Measurements from ENCODE around the gene IL1RAPL2. TPM values are rescaled to one million over a fixed set of nuclear protein-coding genes. Genes with fewer than 3 reads are reported as not detected.

Gene IL1RAPL2
- total and polyA plus RNA-seq, 2 donors (not counting 1 experiment from before 2014, with no cell fraction given), result not detected

DNA sequence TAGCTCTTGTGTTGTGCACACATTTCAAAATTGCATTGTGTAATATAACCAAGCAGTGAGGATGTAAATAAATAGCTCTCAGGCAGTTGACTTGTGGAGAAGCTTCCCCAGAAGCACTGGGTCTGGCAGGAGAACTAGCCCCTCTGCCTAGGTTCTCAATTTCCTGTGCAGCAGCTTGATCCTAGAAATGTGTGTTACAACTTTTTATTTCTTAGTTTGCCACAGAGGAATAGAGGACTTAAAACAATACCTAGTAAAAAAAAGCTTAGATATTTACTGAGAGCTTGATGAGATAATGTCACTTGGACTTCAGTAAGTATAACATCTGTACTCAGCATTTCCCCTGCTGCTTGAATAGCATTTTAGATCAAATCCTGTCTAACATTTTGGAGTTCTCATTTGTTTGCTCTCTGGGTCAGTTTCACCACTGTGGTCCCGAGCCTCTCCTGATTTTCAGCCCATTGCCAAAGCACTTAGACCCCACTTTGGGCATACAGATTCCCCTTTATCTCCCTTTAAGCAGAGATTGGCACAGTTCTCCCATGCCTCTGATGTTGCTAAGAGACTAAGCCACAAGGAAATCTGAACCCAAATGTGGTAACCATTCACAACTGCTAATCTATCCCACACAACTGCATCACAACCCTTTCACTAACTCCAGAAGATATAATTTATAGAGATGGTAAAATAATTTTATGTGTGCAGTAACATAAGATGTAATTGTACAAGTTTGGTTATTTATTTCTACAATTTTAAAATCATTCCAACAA is 1158.2 kb downstream of the IL1RAPL2 start:
- TF ChIP-seq EZH2 (IDR thresholded peaks at IDR 0.05; ENCODE audit: borderline replicate concordance, insufficient read depth, low read depth, low read length, poor library complexity, severe bottlenecking), result no peak
- TF ChIP-seq, protein P1, sequence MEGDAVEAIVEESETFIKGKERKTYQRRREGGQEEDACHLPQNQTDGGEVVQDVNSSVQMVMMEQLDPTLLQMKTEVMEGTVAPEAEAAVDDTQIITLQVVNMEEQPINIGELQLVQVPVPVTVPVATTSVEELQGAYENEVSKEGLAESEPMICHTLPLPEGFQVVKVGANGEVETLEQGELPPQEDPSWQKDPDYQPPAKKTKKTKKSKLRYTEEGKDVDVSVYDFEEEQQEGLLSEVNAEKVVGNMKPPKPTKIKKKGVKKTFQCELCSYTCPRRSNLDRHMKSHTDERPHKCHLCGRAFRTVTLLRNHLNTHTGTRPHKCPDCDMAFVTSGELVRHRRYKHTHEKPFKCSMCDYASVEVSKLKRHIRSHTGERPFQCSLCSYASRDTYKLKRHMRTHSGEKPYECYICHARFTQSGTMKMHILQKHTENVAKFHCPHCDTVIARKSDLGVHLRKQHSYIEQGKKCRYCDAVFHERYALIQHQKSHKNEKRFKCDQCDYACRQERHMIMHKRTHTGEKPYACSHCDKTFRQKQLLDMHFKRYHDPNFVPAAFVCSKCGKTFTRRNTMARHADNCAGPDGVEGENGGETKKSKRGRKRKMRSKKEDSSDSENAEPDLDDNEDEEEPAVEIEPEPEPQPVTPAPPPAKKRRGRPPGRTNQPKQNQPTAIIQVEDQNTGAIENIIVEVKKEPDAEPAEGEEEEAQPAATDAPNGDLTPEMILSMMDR (IDR thresholded peaks at IDR 0.05), result no peak
- Histone ChIP-seq H4K20me1 (ENCODE audit: control insufficient read depth, insufficient read depth, low read length, poor library complexity, severe bottlenecking) (no peaks in the 10 kb centered on the region), H3K9ac (ENCODE audit: low read length) (no peak overlapping the region), H3K27me3 (replicated peaks in 1 of 4; ENCODE audit: control extremely low read depth in 1 of 4, control insufficient read depth in 3 of 4, insufficient read depth in 4 of 4, low read length in 3 of 4) (no peaks in the 10 kb centered on the region), H3K4me2 (replicated peaks; ENCODE audit: low read depth, low read length, poor library complexity, severe bottlenecking) (no peak overlapping the region), H3K9me3 (ENCODE audit: control extremely low read depth in 1 of 3, control insufficient read depth in 2 of 3, insufficient read depth in 1 of 3, low read length in 2 of 3) (no peaks in the 10 kb centered on the region), H3K4me3 (ENCODE audit: control extremely low read depth in 1 of 5, extremely low read depth in 1 of 5, insufficient read depth in 1 of 5, low read depth in 2 of 5, low read length in 4 of 5) (no peak overlapping the region), H2AFZ (ENCODE audit: insufficient read depth, low read depth, low read length, poor library complexity, severe bottlenecking) (no peak overlapping the region), H3K4me1 (ENCODE audit: control insufficient read depth in 2 of 2, insufficient read depth in 2 of 2, low read length in 2 of 2) (no peaks in the 10 kb centered on the region), H3K79me2 (ENCODE audit: control insufficient read depth, insufficient read depth, low read length) (no peaks in the 10 kb centered on the region), H3K36me3 (replicated peaks in 1 of 2; ENCODE audit: control extremely low read depth in 1 of 2, control insufficient read depth in 1 of 2, extremely low read depth in 1 of 2, insufficient read depth in 2 of 2, low read length in 1 of 2) (no peaks in the 10 kb centered on the region), H3K27ac (ENCODE audit: low read length in 2 of 2) (no peak overlapping the region)
- ATAC-seq (ENCODE audit: low read depth) (no peak), DNase-seq (no peak)
- POLR2A ChIA-PET, result no interaction called here
- WGBS (ENCODE audit: insufficient coverage), result no CpG with 5 or more reads among the region's 1 CpG
- no peaks in the 10 kb centered on the region for H3K4me1 Mint-ChIP-seq
- CTCF ChIA-PET, result no interaction called here
- H3K27me3 Mint-ChIP-seq, result no peaks in the 10 kb centered on the region
- intact Hi-C loops (cut with micrococcal nuclease), result no loop called here
- no peak overlapping the region for H3K4me3 Mint-ChIP-seq
- no peak overlapping the region for H3K27ac Mint-ChIP-seq
- H3K9me3 Mint-ChIP-seq (ENCODE audit: insufficient read depth), result peaks cover 4% of the 10 kb centered on the region

DNA sequence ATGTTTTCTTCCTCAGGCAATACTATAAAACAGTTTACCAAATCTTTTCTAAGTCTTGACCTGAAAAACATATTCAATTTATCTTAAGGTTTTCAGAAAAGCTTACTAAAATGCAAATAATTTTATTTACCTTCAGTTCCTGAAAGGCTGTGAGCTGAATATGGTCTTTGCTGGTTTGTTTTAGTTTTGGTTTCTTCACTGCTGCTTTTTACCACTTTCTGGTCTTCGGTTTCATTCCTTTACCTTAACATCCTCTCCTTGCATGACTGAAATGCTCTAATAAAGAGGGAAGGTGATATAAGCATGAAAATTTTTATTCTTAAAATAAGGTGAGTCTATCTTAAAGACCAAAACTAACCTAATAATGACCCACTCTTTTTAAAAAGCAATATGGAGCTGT is 1159.2 kb downstream of the IL1RAPL2 start:
- H3K9me3 Mint-ChIP-seq (ENCODE audit: insufficient read depth), result peaks cover 4% of the 10 kb centered on the region
- no peak overlapping the region for H3K27ac Mint-ChIP-seq
- intact Hi-C loops (cut with micrococcal nuclease), result no loop called here
- no peaks in the 10 kb centered on the region for H3K4me1 Mint-ChIP-seq
- no peak overlapping the region for H3K4me2 ChIP-seq (replicated peaks; ENCODE audit: low read depth, low read length, poor library complexity, severe bottlenecking)
- no peaks in the 10 kb centered on the region for H3K36me3 ChIP-seq (replicated peaks in 1 of 2; ENCODE audit: control extremely low read depth in 1 of 2, control insufficient read depth in 1 of 2, extremely low read depth in 1 of 2, insufficient read depth in 2 of 2, low read length in 1 of 2)
- ATAC-seq (ENCODE audit: low read depth) (no peak), DNase-seq (no peak)
- no peaks in the 10 kb centered on the region for H4K20me1 ChIP-seq (ENCODE audit: control insufficient read depth, insufficient read depth, low read length, poor library complexity, severe bottlenecking)
- no CpG with 5 or more reads among the region's 1 CpG for WGBS (ENCODE audit: insufficient coverage)
- CTCF ChIA-PET, result no interaction called here
- H3K27me3 Mint-ChIP-seq, result no peaks in the 10 kb centered on the region
- H3K27me3 ChIP-seq (replicated peaks in 1 of 4; ENCODE audit: control extremely low read depth in 1 of 4, control insufficient read depth in 3 of 4, insufficient read depth in 4 of 4, low read length in 3 of 4), result no peaks in the 10 kb centered on the region
- H3K4me1 ChIP-seq (ENCODE audit: control insufficient read depth in 2 of 2, insufficient read depth in 2 of 2, low read length in 2 of 2), result no peaks in the 10 kb centered on the region
- no peak overlapping the region for H3K4me3 Mint-ChIP-seq
- TF ChIP-seq EZH2 (IDR thresholded peaks at IDR 0.05; ENCODE audit: borderline replicate concordance, insufficient read depth, low read depth, low read length, poor library complexity, severe bottlenecking), result no peak
- TF ChIP-seq, protein P1 (IDR thresholded peaks at IDR 0.05), result no peak
- H2AFZ ChIP-seq (ENCODE audit: insufficient read depth, low read depth, low read length, poor library complexity, severe bottlenecking), result no peak overlapping the region
- POLR2A ChIA-PET, result no interaction called here
- no peak overlapping the region for H3K4me3 ChIP-seq (ENCODE audit: control extremely low read depth in 1 of 5, extremely low read depth in 1 of 5, insufficient read depth in 1 of 5, low read depth in 2 of 5, low read length in 4 of 5)
- H3K79me2 ChIP-seq (ENCODE audit: control insufficient read depth, insufficient read depth, low read length), result no peaks in the 10 kb centered on the region
- H3K27ac ChIP-seq (ENCODE audit: low read length in 2 of 2), result no peak overlapping the region
- H3K9ac ChIP-seq (ENCODE audit: low read length), result no peak overlapping the region
- H3K9me3 ChIP-seq (ENCODE audit: control extremely low read depth in 1 of 3, control insufficient read depth in 2 of 3, insufficient read depth in 1 of 3, low read length in 2 of 3), result no peaks in the 10 kb centered on the region

Data from B cell (primary cell).